ENCODE measurements around the gene FRMD8. TPM values are rescaled to one million over a fixed set of nuclear protein-coding genes. Genes with fewer than 3 reads are reported as not detected.

The FRMD8 gene
- total and polyA plus RNA-seq, 9 of the 15 experiments (the other 6 are each of a cell fraction or from before 2014, with no cell fraction given): 4.5 to 54.5 (median 15.8) TPM

DNA sequence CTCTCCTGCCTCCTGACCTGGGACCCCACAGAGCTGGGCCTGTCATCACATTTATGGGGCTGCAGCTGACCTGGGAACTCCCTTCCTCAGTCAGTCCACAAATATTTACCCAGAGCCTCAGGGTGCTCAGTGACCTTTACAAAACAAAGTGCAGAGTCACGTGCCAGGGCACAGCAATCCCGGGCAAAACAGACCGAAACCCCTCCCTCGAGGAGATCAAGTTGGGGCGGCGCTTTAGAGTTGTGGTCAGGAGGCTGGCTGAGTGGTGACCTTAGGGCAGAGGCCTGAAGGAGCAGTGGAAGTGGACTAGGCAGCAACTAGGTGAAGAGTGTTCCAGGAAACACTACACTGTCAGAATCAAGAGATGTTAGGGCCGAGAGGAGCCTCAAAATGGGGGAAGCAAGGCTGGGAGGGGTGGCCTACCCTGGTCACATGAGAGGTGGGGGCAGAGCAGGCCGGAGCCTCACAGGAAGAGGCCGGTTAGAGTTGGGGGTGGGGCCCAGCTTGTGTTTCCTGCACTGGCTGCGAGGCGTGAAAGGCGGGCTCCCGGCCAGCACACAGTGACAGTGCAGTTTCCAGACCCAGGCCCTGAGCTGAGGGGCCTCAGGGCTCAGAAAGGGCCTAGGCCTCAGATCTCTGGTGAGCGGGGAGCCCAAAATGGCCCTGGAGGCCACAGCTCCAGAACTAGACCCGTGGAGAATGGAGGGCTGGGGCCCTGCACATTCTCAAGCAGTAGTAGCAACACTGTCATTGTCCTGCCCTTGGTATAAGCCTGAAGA lies 32.4 kb downstream of the FRMD8 start (continued):
- no peak for TF ChIP-seq WHSC1 (IDR thresholded peaks at IDR 0.05; ENCODE audit: low read length)
- no peak for TF ChIP-seq RBM22 (IDR thresholded peaks at IDR 0.05; ENCODE audit: low read depth, low read length, poor library complexity, severe bottlenecking)
- peak; percentile 84 for TF ChIP-seq ATF7 (IDR thresholded peaks at IDR 0.05)
- TF ChIP-seq ZNF134 (CRISPR knock-in tag; conservative IDR thresholded peaks at IDR 0.05): no peak; the same call in none of the 2 replicates
- TF ChIP-seq ZNF3 (CRISPR knock-in tag; IDR thresholded peaks at IDR 0.05): no peak
- peak; percentile 95 for TF ChIP-seq BHLHE40 (IDR thresholded peaks at IDR 0.05; ENCODE audit: low read length)
- TF ChIP-seq, protein P1, sequence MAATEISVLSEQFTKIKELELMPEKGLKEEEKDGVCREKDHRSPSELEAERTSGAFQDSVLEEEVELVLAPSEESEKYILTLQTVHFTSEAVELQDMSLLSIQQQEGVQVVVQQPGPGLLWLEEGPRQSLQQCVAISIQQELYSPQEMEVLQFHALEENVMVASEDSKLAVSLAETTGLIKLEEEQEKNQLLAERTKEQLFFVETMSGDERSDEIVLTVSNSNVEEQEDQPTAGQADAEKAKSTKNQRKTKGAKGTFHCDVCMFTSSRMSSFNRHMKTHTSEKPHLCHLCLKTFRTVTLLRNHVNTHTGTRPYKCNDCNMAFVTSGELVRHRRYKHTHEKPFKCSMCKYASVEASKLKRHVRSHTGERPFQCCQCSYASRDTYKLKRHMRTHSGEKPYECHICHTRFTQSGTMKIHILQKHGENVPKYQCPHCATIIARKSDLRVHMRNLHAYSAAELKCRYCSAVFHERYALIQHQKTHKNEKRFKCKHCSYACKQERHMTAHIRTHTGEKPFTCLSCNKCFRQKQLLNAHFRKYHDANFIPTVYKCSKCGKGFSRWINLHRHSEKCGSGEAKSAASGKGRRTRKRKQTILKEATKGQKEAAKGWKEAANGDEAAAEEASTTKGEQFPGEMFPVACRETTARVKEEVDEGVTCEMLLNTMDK (IDR thresholded peaks at IDR 0.05; ENCODE audit: borderline replicate concordance, insufficient read depth, low read depth, low read length, poor library complexity, severe bottlenecking): no peak
- TF ChIP-seq GABPB1 (CRISPR knock-in tag; IDR thresholded peaks at IDR 0.05): peak; percentile 87
- no peak for TF ChIP-seq U2AF2 (optimal IDR thresholded peaks at IDR 0.05; ENCODE audit: low read depth, low read length)
- TF ChIP-seq DACH1 (IDR thresholded peaks at IDR 0.05; ENCODE audit: partially characterized antibody): no peak
- no peak; the same call in 1 of the 2 replicates for TF ChIP-seq ID3 (CRISPR knock-in tag; IDR thresholded peaks at IDR 0.05)
- peak; percentile 99 for TF ChIP-seq ID3 (tag; IDR thresholded peaks at IDR 0.05)
- TF ChIP-seq, protein P2, sequence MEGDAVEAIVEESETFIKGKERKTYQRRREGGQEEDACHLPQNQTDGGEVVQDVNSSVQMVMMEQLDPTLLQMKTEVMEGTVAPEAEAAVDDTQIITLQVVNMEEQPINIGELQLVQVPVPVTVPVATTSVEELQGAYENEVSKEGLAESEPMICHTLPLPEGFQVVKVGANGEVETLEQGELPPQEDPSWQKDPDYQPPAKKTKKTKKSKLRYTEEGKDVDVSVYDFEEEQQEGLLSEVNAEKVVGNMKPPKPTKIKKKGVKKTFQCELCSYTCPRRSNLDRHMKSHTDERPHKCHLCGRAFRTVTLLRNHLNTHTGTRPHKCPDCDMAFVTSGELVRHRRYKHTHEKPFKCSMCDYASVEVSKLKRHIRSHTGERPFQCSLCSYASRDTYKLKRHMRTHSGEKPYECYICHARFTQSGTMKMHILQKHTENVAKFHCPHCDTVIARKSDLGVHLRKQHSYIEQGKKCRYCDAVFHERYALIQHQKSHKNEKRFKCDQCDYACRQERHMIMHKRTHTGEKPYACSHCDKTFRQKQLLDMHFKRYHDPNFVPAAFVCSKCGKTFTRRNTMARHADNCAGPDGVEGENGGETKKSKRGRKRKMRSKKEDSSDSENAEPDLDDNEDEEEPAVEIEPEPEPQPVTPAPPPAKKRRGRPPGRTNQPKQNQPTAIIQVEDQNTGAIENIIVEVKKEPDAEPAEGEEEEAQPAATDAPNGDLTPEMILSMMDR (IDR thresholded peaks at IDR 0.05 in 2 of 3, conservative IDR thresholded peaks at IDR 0.05 in 1 of 3; ENCODE audit: insufficient read depth in 2 of 3, low read depth in 1 of 3, low read length in 3 of 3): no peak
- peak in 1 of 2 experiments; percentile 77; a peak in 1 of 3 replicates for TF ChIP-seq CBX3 (IDR thresholded peaks at IDR 0.05; ENCODE audit: borderline replicate concordance in 1 of 2, low read length in 2 of 2)
- no peak for TF ChIP-seq ZNF644 (tag; IDR thresholded peaks at IDR 0.05; ENCODE audit: low read depth)
- TF ChIP-seq MYC (IDR thresholded peaks at IDR 0.05; ENCODE audit: low read depth, low read length): peak; percentile 66
- TF ChIP-seq MYC (CRISPR knock-in tag; IDR thresholded peaks at IDR 0.05; ENCODE audit: borderline replicate concordance, low read depth): no peak; the same call in 1 of the 2 replicates
- TF ChIP-seq PYGO2 (tag; IDR thresholded peaks at IDR 0.05): no peak
- peak; percentile 89 for TF ChIP-seq MAFK (IDR thresholded peaks at IDR 0.05; ENCODE audit: low read length)
- no peak for TF ChIP-seq ZNF217 (CRISPR knock-in tag; IDR thresholded peaks at IDR 0.05)
- TF ChIP-seq POLR2AphosphoS2 (IDR thresholded peaks at IDR 0.05; ENCODE audit: low read length): peak; percentile 39; the same call in 1 of the 2 replicates
- peak; percentile 90 for TF ChIP-seq RBFOX2 (IDR thresholded peaks at IDR 0.05; ENCODE audit: low read depth, low read length)
- no peak for TF ChIP-seq SRSF9 (IDR thresholded peaks at IDR 0.05; ENCODE audit: borderline replicate concordance, low read depth, low read length)
- peak; percentile 81 for TF ChIP-seq FOXJ2 (tag; IDR thresholded peaks at IDR 0.05)
- peak; percentile 65; the same call in 1 of the 2 replicates for TF ChIP-seq PHF8 (IDR thresholded peaks at IDR 0.05; ENCODE audit: borderline replicate concordance, low read length)

Data from K562 (cell line).